A673 (cell line): Measurements from ENCODE around the gene CPT1A. TPM values are rescaled to one million over a fixed set of nuclear protein-coding genes. Genes with fewer than 3 reads are reported as not detected.

Experiments
- BruUV-seq: library from RNA; stranded (reverse); fragments of 400-500 nt; replicated peaks from 2 replicates; lab custom pipeline; 2021; lab: Mats Ljungman, UMichigan
- CTCF ChIA-PET: fragments of 300-600 bp; sonication (Branson Sonifier 250); formaldehyde crosslinking; loops from one replicate; lab custom pipeline; 2022; ENCODE audit warnings: antibody characterized with exemption; lab: Charles Lee
- POLR2A ChIA-PET: fragments of 300-600 bp; sonication (Branson Sonifier 250); formaldehyde crosslinking; loops from one replicate; lab custom pipeline; 2022; ENCODE audit warnings: antibody characterized with exemption; ENCODE audit not compliant: low non-redundant PET; lab: Charles Lee
- DNase-seq: peaks from one replicate; pipeline ENCODE4 v3.0.0-alpha.2; 2015; ENCODE audit warnings: low spot score
- H3K27ac ChIP-seq: fragments of 200-600 bp; sonication (generic); 2 replicates; pipeline ENCODE4 v1.5.1; 2016; ENCODE audit warnings: mixed run types, low read depth, mild to moderate bottlenecking, mixed read lengths, antibody characterized with exemption, low read length; ENCODE audit not compliant: poor library complexity, severe bottlenecking
- H3K27me3 ChIP-seq: fragments of 200-600 bp; sonication (generic); replicated peaks from 2 replicates; pipeline ENCODE4 v1.6.1; 2017; ENCODE audit warnings: mixed run types, low read depth, mild to moderate bottlenecking, mixed read lengths, antibody characterized with exemption, low read length; ENCODE audit not compliant: insufficient read depth, poor library complexity
- H3K36me3 ChIP-seq: fragments of 200-600 bp; sonication (generic); 2 replicates; pipeline ENCODE4 v1.6.1; 2016; ENCODE audit warnings: mixed run types, mild to moderate bottlenecking, mixed read lengths, antibody characterized with exemption, low read length; ENCODE audit not compliant: insufficient read depth, poor library complexity, severe bottlenecking
- H3K4me1 ChIP-seq: fragments of 200-600 bp; sonication (generic); 2 replicates; pipeline ENCODE4 v1.6.1; 2017; ENCODE audit warnings: mixed run types, mild to moderate bottlenecking, mixed read lengths, antibody characterized with exemption, low read length; ENCODE audit not compliant: insufficient read depth, poor library complexity, severe bottlenecking
- H3K4me3 ChIP-seq: fragments of 200-600 bp; sonication (generic); 2 replicates; pipeline ENCODE4 v1.5.1; 2016; ENCODE audit warnings: low read depth, mixed run types, mild to moderate bottlenecking, mixed read lengths, low read length; ENCODE audit not compliant: poor library complexity, severe bottlenecking
- H3K9me3 ChIP-seq: fragments of 200-600 bp; sonication (generic); 2 replicates; pipeline ENCODE4 v1.6.1; 2016; ENCODE audit warnings: mixed run types, low read depth, mild to moderate bottlenecking, mixed read lengths, antibody characterized with exemption, low read length; ENCODE audit not compliant: poor library complexity, severe bottlenecking
- EZH2 ChIP-seq: fragments of 200-600 bp; sonication (generic); IDR thresholded peaks from 2 replicates; pipeline ENCODE4 v1.6.1; 2017; ENCODE audit warnings: borderline replicate concordance, low read depth, mild to moderate bottlenecking, mixed read lengths, antibody characterized with exemption, low read length; ENCODE audit not compliant: poor library complexity, severe bottlenecking
- intact Hi-C: fragments of 100-400 bp; cut with micrococcal nuclease; formaldehyde crosslinking; loops from one replicate; pipeline ENCODE4 v1.10.0; 2022; ENCODE audit not compliant: unreplicated experiment
- total RNA-seq: library from RNA; stranded (reverse); gene quantifications from 2 replicates; pipeline ENCODE4 v1.2.3, GENCODE V29; 2021
- TF ChIP-seq, protein P1 (sequence below): fragments of 300-800, 200-600 bp; sonication (generic); conservative IDR thresholded peaks from 2 replicates; pipeline ENCODE4 v1.5.1; 2017; ENCODE audit warnings: low read depth, mild to moderate bottlenecking, antibody characterized with exemption, low read length, moderate library complexity, mixed read lengths

Gene CPT1A
- total RNA-seq, 1 experiment from 2014 or later: 15.5 TPM

- Histone ChIP-seq H3K27ac (no peak overlapping the region), H3K36me3 (no peaks in the 10 kb centered on the region), H3K4me3 (no peak overlapping the region), H3K9me3 (peaks cover 5% of the 10 kb centered on the region), H3K27me3 (no peaks in the 10 kb centered on the region), H3K4me1 (peaks cover 3% of the 10 kb centered on the region)
- POLR2A ChIA-PET: no interaction called here
- no TSS peak for BruUV-seq
- TF ChIP-seq, protein P1, sequence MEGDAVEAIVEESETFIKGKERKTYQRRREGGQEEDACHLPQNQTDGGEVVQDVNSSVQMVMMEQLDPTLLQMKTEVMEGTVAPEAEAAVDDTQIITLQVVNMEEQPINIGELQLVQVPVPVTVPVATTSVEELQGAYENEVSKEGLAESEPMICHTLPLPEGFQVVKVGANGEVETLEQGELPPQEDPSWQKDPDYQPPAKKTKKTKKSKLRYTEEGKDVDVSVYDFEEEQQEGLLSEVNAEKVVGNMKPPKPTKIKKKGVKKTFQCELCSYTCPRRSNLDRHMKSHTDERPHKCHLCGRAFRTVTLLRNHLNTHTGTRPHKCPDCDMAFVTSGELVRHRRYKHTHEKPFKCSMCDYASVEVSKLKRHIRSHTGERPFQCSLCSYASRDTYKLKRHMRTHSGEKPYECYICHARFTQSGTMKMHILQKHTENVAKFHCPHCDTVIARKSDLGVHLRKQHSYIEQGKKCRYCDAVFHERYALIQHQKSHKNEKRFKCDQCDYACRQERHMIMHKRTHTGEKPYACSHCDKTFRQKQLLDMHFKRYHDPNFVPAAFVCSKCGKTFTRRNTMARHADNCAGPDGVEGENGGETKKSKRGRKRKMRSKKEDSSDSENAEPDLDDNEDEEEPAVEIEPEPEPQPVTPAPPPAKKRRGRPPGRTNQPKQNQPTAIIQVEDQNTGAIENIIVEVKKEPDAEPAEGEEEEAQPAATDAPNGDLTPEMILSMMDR: no peak
- TF ChIP-seq EZH2: no peak
- DNase-seq: no peak
- CTCF ChIA-PET: no interaction called here
- intact Hi-C loops: no loop called here
Measured at GRCh38 chr11:68868221-68868835, 26.6 kb upstream of the CPT1A start.

GRCh38 chr11:68867066-68867465, 25.4 kb upstream of the CPT1A start:
- DNase-seq: no peak
- H3K4me3 ChIP-seq: no peak overlapping the region
- POLR2A ChIA-PET: no interaction called here
- CTCF ChIA-PET: interaction anchor here (0.7 kb wide), 1 partner anchor 24 kb away, joined by 7 read pairs; no protein-coding TSS in a partner anchor
- no peak for TF ChIP-seq EZH2
- TF ChIP-seq, protein P1: no peak
- intact Hi-C loops: no loop called here
- no peak overlapping the region for H3K27ac ChIP-seq
- H3K27me3 ChIP-seq: no peaks in the 10 kb centered on the region
- H3K9me3 ChIP-seq: peaks cover 5% of the 10 kb centered on the region
- H3K36me3 ChIP-seq: no peaks in the 10 kb centered on the region
- peaks cover 3% of the 10 kb centered on the region for H3K4me1 ChIP-seq
- no TSS peak for BruUV-seq

DNA sequence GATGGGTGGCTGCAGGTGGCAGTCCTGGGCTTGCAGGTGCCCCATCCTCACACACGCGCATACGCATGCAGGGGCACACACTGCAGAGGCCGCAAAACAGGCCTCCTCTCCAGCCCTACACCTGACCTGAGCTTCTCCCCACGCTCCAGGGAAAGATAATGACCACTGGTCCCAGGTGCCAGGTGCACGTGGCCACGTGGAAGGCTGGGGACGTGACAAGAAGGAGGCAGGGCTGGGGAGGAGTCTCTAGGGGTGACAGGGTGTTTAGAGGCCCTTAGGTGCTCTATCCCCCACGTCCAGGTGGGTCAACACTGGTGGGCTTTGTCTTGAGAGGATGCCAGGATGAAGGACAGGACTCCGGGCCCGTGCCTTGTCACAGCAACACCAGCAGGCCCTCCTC, 23.5 kb upstream of the CPT1A start:
- no peaks in the 10 kb centered on the region for H3K36me3 ChIP-seq
- no peaks in the 10 kb centered on the region for H3K27me3 ChIP-seq
- TF ChIP-seq, protein P1: no peak
- TF ChIP-seq EZH2: no peak
- ChIA-PET CTCF (no interaction called here), POLR2A (no interaction called here)
- intact Hi-C loops: no loop called here
- peaks cover 3% of the 10 kb centered on the region for H3K4me1 ChIP-seq
- H3K9me3 ChIP-seq: peaks cover 5% of the 10 kb centered on the region
- no peak overlapping the region for H3K27ac ChIP-seq
- no peak overlapping the region for H3K4me3 ChIP-seq
- DNase-seq: no peak
- no TSS peak for BruUV-seq
